Stimulated activated CD8-positive, alpha-beta memory T cell treated with anti-CD3 and anti-CD28 coated beads, Interleukin-12 subunit alpha, Interleukin-12 subunit beta, amount 100 ng/mL, for 4 hours (primary cell): ENCODE results near the gene ZNF43.
"Not testable (repeated sequence)": the region's sequence is repeated elsewhere in the genome, so short reads cannot be mapped to it uniquely, and the experiment has no call there.

Experiments
- DNase-seq: peaks from one replicate; pipeline ENCODE4 v3.0.0-alpha.2; 2020; ENCODE audit warnings: low read depth

Gene ZNF43

DNA sequence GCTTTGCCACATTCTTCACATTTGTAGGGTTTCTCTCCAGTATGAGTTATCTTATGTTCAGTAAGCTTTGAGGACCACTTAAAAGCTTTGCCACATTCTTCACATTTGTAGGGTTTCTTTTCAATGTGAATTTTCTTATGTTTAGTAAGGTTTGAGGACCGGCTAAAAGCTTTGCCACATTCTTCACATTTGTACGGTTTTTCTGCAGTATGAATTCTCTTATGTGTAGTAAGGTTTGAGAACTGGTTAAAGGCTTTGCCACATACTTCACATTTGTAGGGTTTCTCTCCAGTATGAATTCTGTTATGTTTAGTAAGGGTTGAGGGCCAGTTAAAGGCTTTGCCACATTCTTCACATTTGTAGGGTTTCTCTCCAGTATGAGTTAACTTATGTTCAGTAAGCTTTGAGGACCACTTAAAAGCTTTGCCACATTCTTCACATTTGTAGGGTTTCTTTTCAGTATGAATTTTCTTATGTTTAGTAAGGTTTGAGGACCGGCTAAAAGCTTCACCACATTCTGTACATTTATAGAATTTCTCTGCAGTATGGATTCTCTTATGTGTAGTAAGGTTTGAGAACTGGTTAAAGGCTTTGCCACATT, 27.5 kb downstream of the ZNF43 start:
- not testable (repeated sequence) for DNase-seq

DNA sequence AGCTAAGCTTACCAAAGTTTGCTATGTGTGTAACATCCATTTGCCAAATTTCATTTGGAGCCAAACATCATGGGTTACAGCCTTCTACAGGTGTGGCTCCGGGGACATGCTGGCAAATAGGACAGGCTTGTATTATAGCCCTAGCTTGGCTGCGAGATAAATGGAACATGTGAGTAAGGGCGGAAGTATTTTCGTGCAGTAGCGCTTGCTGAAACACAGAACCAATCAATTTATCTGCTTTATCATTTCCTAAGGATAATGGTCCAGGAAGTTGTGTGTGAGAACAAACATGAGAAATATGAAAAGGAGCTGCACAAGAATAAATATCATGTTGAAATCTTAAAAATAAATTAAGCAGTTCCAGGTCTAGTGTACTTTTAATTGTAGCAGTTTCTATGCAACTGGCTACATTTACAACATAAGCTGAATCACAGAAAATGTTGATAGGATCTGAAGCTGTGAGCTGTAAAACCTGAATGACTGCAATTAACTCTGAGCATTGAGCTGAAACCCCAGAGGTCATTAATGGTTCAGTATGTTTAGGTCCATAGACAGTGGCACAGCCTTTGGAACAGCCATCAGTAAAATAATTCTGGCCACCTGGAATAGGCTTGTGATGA, 46.4 kb downstream of the ZNF43 start:
- no peak for DNase-seq

- DNase-seq: no peak
Observed at GRCh38 chr19:21786936-21787335, 49.0 kb downstream of the ZNF43 start.

- DNase-seq: not testable (repeated sequence)
Observed at GRCh38 chr19:21775792-21776191, 60.2 kb downstream of the ZNF43 start.

DNA sequence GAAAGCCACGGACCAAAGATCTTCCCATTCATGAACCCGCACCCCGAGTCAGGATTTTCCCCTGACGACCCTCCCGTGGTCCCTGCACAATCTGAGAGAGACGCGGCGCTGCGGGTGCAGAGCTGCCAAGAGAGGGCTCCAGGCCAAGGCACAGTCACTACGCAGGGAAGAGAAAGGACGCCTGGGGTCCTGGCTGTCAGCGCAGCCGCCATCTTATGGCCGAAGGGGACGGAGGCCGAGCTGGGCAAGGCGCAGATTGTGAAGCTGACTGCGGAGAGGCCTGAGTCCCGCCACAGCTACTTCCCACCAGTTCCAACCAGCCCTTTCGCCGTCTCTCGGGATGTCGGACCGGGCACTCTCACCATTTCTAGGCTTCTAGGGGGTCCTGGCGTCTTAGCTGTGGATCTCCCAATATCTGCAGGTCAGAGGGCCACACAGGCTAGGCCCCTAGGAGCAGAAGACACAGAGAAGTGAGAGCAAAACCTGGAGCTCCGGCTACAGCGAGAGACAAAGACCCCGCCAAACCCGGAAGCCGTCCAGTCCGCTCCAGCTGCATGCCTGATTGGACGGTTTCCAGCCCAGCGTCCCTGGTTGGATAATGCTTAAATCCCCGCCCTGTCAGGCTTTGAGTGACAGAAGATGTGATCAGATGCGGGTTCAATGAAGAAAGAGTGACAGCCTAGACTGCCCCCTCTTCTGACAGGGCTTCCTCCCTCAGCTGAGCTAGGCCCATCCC, 68.7 kb downstream of the ZNF43 start, which contains the start of gene ZNF100:
Gene ZNF100, minus strand, starts transcription at position 515 of the 736 bp plus-strand sequence. Its CDS starts 150 bp downstream, at position 365.
- DNase-seq: peak; percentile 70

GRCh38 chr19:21766705-21767064, 69.3 kb downstream of the ZNF43 start:
- not testable (repeated sequence) for DNase-seq

DNA sequence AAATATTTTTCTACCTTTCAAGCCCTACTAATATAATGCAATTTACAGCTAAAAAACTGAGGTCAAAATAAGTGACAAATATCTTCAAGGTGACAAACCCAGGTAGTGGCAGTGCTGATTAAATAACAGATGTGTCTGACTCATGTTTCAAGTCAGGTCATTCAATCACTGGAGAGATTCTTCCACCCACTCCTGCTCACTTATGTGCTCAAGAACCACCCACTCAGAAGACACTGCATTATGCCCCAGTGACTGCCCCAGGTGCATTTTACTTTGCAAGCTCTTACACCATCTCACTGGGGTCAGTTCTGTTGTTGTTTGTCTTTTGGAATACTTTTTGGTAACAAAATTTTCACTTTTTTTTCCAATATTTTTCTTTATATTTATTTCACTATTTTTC, 70.8 kb downstream of the ZNF43 start:
- no peak for DNase-seq

- DNase-seq: not testable (repeated sequence)
Observed at GRCh38 chr19:21761547-21761946, 74.4 kb downstream of the ZNF43 start.

GRCh38 chr19:21758296-21758695, 77.7 kb downstream of the ZNF43 start:
- DNase-seq: no peak

DNA sequence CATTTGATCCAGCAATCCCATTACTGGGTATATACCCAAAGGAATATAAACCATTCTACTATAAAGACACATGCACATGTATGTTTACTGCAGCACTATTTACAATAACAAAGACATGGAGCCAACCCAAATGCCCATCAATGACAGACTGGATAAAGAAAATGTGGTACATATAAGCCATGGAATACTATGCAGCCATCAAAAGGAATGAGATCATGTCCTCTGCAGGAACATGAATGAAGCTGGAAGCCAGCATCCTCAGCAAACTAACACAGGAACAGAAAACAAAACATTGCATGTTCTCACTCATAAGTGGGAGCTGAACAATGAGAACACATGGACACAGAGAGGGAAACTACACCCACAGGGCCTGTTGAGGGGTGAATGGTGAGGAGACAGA, 80.4 kb downstream of the ZNF43 start:
- not testable (repeated sequence) for DNase-seq
